Cardiac fibroblast (primary cell): Measurements from ENCODE around the gene DUSP28.

Experiments used
- DNase-seq, 2 donors: peaks; one replicate each; pipeline versions ENCODE4 v3.0.0 to v3.0.0-alpha.2; 2010; ENCODE audit warnings: low read depth in 2 of 2
- H3K4me3 ChIP-seq, 2 donors: replicated peaks in 1 of 2; 1 replicate in 1 of 2; 2 replicates in 1 of 2; pipeline ENCODE4 v1.5.1; 2011; ENCODE audit warnings: low read depth in 2 of 2, low read length in 2 of 2, mild to moderate bottlenecking in 2 of 2, moderate library complexity in 1 of 2
- TF ChIP-seq, protein P1 (sequence below): IDR thresholded peaks from one replicate; pipeline ENCODE4 v1.5.1; 2011; ENCODE audit warnings: low read depth, mild to moderate bottlenecking, low read length, inconsistent platforms

Gene DUSP28

GRCh38 chr2:240522406-240522805, 37.8 kb upstream of the DUSP28 start:
- DNase-seq: no peak
- TF ChIP-seq, protein P1, sequence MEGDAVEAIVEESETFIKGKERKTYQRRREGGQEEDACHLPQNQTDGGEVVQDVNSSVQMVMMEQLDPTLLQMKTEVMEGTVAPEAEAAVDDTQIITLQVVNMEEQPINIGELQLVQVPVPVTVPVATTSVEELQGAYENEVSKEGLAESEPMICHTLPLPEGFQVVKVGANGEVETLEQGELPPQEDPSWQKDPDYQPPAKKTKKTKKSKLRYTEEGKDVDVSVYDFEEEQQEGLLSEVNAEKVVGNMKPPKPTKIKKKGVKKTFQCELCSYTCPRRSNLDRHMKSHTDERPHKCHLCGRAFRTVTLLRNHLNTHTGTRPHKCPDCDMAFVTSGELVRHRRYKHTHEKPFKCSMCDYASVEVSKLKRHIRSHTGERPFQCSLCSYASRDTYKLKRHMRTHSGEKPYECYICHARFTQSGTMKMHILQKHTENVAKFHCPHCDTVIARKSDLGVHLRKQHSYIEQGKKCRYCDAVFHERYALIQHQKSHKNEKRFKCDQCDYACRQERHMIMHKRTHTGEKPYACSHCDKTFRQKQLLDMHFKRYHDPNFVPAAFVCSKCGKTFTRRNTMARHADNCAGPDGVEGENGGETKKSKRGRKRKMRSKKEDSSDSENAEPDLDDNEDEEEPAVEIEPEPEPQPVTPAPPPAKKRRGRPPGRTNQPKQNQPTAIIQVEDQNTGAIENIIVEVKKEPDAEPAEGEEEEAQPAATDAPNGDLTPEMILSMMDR: no peak
- H3K4me3 ChIP-seq: no peak overlapping the region

GRCh38 chr2:240523451-240524281, 36.5 kb upstream of the DUSP28 start:
- no peak for DNase-seq
- TF ChIP-seq, protein P1: no peak
- H3K4me3 ChIP-seq: no peak overlapping the region

DNA sequence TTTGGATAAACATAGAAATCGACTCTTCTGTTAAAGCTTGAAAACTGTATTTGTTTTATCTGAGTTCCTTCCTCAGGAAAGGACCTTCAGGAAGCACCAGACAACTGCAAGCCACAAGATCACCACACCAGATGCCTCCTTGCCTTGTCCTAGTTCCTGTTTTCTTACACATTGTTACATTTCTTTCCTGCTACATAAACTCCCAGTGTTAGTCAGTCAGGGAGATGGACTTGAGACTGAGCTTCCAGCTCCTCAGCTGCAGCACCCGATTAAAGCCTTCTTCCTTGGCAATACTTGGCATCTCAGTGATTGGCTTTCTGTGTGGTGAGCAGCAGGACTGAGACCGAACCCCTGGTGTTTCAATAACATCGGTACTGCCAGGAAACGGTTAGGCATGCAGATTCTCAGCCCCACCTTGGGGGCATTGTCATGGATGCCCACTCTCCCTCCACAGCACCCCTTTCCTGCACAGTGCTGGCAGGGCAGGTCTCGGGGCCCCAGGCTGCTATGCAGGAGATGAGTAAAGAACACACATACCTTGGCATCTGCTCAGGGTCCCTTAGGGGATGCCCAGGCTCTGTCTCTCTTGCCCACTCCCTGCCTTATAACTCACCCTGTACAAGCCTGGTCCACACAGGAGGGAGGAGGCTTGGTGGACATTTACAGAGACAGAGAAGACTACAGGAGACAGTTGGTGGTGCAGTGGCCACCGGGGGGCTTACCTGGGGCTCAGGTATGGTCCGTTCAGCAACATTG, 35.0 kb upstream of the DUSP28 start:
- DNase-seq: no peak
- TF ChIP-seq, protein P1: no peak
- no peak overlapping the region for H3K4me3 ChIP-seq

DNA sequence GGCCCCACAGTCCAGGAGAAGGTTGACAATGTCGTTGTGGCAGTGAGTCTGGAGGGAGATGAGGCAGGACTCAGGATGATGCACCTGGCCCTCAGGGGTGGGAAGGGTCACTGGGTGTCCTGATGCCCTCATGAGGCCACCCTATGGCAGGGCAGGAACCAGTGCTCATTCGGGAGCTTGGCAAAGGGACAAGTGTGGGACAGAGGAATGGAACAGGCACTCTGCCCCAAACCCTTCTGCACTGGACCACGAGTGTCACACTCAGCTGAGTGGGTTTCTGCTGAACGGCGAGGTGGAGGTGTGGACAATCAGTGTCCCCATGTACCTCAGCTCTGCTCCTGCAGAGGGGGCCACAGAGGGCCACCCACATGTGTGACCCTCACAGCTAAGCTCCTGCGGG, 34.4 kb upstream of the DUSP28 start:
- no peak for DNase-seq
- TF ChIP-seq, protein P1: no peak
- H3K4me3 ChIP-seq: no peak overlapping the region

DNA sequence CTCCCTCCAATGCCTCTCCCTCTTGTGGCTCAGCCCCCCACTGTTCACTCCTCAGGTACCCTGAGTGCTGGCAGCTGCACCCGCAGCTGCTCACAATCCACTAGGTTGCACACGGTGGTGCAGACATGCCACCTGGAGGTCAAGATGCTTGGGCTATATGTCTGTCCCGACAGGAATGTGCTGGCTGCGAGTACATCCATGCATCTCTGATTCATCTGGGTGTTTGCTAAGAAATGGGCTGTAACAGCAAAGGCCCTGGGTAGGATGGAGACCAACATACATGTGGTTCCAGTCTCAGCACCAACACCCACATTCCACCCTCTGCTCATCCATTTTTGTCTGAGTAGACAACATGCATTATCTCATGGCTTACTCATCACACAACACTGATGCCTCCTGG, 33.6 kb upstream of the DUSP28 start:
- DNase-seq: no peak
- no peak overlapping the region for H3K4me3 ChIP-seq
- TF ChIP-seq, protein P1: no peak

DNA sequence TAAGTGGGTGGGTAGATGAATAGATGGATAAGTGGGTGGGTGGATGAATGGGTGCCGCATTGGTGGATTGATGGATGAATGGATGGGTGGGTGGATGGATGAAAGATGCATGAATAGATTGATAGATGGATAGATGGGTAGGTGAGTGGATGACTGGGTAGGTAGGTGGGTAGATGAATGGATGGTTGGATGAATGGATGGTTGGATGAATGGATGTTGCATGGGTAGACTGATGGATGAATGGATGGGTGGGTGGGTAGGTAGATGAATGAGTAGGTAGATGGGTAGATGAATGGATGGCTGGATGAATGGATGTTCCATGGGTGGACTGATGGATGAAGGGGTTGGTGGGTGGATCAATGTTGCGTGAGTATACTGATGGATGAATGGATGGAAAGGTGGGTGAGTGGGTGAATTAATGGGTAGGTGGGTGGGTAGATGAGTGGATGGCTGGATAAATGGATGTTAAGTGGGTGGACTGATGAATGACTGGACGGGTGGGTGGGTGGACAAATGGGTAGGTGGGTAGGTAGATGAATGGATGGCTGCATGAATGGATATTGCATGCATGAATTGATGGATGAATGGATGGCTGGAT, 32.9 kb upstream of the DUSP28 start:
- DNase-seq: no peak
- TF ChIP-seq, protein P1: no peak
- no peak overlapping the region for H3K4me3 ChIP-seq
